Mesendoderm (in vitro differentiated cells): ENCODE results near the gene CEACAM5.

Experiments used
- DNase-seq: peaks from one replicate; pipeline ENCODE4 v3.0.0; 2013
- H2AK5ac ChIP-seq: 2 replicates; pipeline ENCODE4 v1.6.1; 2013; ENCODE audit warnings: low read length, inconsistent platforms
- H2BK120ac ChIP-seq: 2 replicates; pipeline ENCODE4 v1.6.1; 2013; ENCODE audit warnings: low read depth, mild to moderate bottlenecking, low read length, moderate library complexity, mixed read lengths
- H2BK15ac ChIP-seq: replicated peaks from 2 replicates; pipeline ENCODE4 v1.6.1; 2013; ENCODE audit warnings: low read depth, mild to moderate bottlenecking, moderate library complexity
- H2BK5ac ChIP-seq: 2 replicates; pipeline ENCODE4 v1.6.1; 2013; ENCODE audit warnings: low read length, inconsistent platforms
- H3K18ac ChIP-seq: 2 replicates; pipeline ENCODE4 v1.6.1; 2013; ENCODE audit warnings: mild to moderate bottlenecking, low read length, mixed read lengths
- H3K23ac ChIP-seq: one replicate; pipeline ENCODE4 v1.6.1; 2013; ENCODE audit warnings: low read length
- H3K27ac ChIP-seq: 2 replicates; pipeline ENCODE4 v1.5.1; 2013; ENCODE audit warnings: low read depth, mild to moderate bottlenecking, inconsistent platforms, low read length, moderate library complexity
- H3K27me3 ChIP-seq: 2 replicates; pipeline ENCODE4 v1.6.1; 2013; ENCODE audit warnings: low read length, control low read depth, mild to moderate bottlenecking, inconsistent platforms; ENCODE audit not compliant: insufficient read depth, poor library complexity
- H3K36me3 ChIP-seq: 2 replicates; pipeline ENCODE4 v1.6.1; 2013; ENCODE audit warnings: low read length, inconsistent platforms; ENCODE audit not compliant: control insufficient read depth, insufficient read depth
- H3K4ac ChIP-seq: one replicate; pipeline ENCODE4 v1.6.1; 2013; ENCODE audit warnings: low read depth, mild to moderate bottlenecking, low read length, moderate library complexity
- H3K4me1 ChIP-seq: 2 replicates; pipeline ENCODE4 v1.6.1; 2013; ENCODE audit warnings: low read depth, low read length, inconsistent platforms; ENCODE audit not compliant: control insufficient read depth
- H3K4me2 ChIP-seq: 2 replicates; pipeline ENCODE4 v1.6.1; 2013; ENCODE audit warnings: low read length
- H3K4me3 ChIP-seq: 2 replicates; pipeline ENCODE4 v1.5.1; 2013; ENCODE audit warnings: mild to moderate bottlenecking, low read length
- H3K56ac ChIP-seq: one replicate; pipeline ENCODE4 v1.6.1; 2013; ENCODE audit warnings: low read length
- H3K79me1 ChIP-seq: 2 replicates; pipeline ENCODE4 v1.6.1; 2013; ENCODE audit warnings: low read length, inconsistent platforms
- H3K79me2 ChIP-seq: 2 replicates; pipeline ENCODE4 v1.6.1; 2013; ENCODE audit warnings: mild to moderate bottlenecking, low read length; ENCODE audit not compliant: control insufficient read depth, insufficient read depth
- H3K9ac ChIP-seq: 2 replicates; pipeline ENCODE4 v1.6.1; 2013; ENCODE audit warnings: low read length, inconsistent platforms
- H4K5ac ChIP-seq: one replicate; pipeline ENCODE4 v1.6.1; 2013; ENCODE audit warnings: low read length
- H4K8ac ChIP-seq: one replicate; pipeline ENCODE4 v1.6.1; 2013; ENCODE audit warnings: low read depth, mild to moderate bottlenecking, control low read depth, low read length, moderate library complexity
- WGBS: extraction: QIAGEN DNeasy Blood & Tissue Kit; methylation state at CpG from one replicate; pipeline ENCODE4 v1.1.7; 2013; ENCODE audit warnings: low lambda C conversion rate, missing lambda C conversion rate; ENCODE audit not compliant: insufficient coverage; ENCODE audit errors: extremely low coverage; 5-methylcytosine and 5-hydroxymethylcytosine counted together

CEACAM5 gene

DNA sequence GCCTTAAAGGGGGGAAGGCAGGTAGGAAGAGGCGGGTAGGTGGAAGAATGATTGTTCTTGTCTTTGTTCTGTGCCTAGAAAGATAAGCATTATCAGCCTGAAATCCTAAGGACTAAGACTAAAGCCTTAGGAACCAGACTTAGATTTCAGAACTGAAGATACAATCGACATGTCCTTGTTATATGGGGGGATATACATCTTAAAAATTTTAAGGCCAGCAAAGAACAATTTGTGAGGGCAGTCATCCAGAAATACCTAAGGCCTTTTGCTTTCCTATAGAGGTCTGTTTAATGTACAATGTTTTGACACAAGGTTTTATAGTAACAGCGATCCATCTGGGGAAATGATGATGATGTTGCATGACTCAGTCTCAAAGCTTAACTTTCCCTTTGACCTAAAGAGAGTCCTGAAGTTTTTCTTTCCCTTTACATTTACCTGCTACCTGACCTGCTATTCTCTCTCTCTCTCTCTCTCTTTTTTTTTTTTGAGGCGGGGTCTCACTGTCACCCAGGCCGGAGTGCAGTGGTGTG, 26.7 kb downstream of the CEACAM5 start:
- no peak overlapping the region for H2BK15ac ChIP-seq
- H3K79me2 ChIP-seq = no peaks in the 10 kb centered on the region
- H3K56ac ChIP-seq = no peak overlapping the region
- no peaks in the 10 kb centered on the region for H3K27me3 ChIP-seq
- no peak overlapping the region for H3K9ac ChIP-seq
- no peak overlapping the region for H2BK120ac ChIP-seq
- H3K79me1 ChIP-seq = no peaks in the 10 kb centered on the region
- WGBS = no CpG with 5 or more reads among the region's 5 CpGs
- no peak overlapping the region for H4K5ac ChIP-seq
- no peak overlapping the region for H3K4ac ChIP-seq
- no peak for DNase-seq
- H3K4me1 ChIP-seq = no peaks in the 10 kb centered on the region
- H3K4me2 ChIP-seq = no peak overlapping the region
- no peak overlapping the region for H3K4me3 ChIP-seq
- H3K36me3 ChIP-seq = no peaks in the 10 kb centered on the region
- H4K8ac ChIP-seq = no peak overlapping the region
- no peak overlapping the region for H3K23ac ChIP-seq
- H2AK5ac ChIP-seq = no peak overlapping the region
- H3K18ac ChIP-seq = no peak overlapping the region
- no peak overlapping the region for H3K27ac ChIP-seq
- no peak overlapping the region for H2BK5ac ChIP-seq

DNA sequence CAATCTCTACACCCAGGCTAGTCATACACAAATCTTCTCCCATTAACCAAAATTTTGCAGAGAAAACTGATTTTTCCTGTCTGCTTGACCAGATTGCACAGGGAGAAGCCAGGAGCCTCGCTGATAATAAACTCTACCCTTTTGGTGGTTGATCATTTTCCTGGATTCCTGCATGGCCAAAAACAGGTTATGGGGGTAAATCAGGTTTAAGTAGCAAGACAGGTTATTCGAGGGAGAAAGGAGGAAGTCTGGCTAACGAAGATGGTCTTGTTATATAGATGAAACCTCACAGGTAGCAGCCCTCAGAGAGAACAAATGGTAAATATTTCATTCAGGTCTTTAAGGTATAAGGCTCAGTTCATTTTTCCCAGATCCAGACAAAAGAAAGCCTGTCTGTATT, 30.9 kb downstream of the CEACAM5 start:
- Histone ChIP-seq H2BK15ac (no peak overlapping the region), H3K4me2 (no peak overlapping the region), H2AK5ac (no peak overlapping the region), H3K27me3 (no peaks in the 10 kb centered on the region), H2BK5ac (no peak overlapping the region), H3K56ac (no peak overlapping the region), H4K5ac (no peak overlapping the region), H3K4me1 (no peaks in the 10 kb centered on the region), H3K27ac (no peak overlapping the region), H3K23ac (no peak overlapping the region), H2BK120ac (no peak overlapping the region), H3K4me3 (no peak overlapping the region), H3K79me2 (no peaks in the 10 kb centered on the region), H3K9ac (no peak overlapping the region), H4K8ac (no peak overlapping the region), H3K36me3 (no peaks in the 10 kb centered on the region), H3K4ac (no peak overlapping the region), H3K79me1 (no peaks in the 10 kb centered on the region), H3K18ac (no peak overlapping the region)
- DNase-seq = no peak
- WGBS = no CpG with 5 or more reads among the region's 3 CpGs

DNA sequence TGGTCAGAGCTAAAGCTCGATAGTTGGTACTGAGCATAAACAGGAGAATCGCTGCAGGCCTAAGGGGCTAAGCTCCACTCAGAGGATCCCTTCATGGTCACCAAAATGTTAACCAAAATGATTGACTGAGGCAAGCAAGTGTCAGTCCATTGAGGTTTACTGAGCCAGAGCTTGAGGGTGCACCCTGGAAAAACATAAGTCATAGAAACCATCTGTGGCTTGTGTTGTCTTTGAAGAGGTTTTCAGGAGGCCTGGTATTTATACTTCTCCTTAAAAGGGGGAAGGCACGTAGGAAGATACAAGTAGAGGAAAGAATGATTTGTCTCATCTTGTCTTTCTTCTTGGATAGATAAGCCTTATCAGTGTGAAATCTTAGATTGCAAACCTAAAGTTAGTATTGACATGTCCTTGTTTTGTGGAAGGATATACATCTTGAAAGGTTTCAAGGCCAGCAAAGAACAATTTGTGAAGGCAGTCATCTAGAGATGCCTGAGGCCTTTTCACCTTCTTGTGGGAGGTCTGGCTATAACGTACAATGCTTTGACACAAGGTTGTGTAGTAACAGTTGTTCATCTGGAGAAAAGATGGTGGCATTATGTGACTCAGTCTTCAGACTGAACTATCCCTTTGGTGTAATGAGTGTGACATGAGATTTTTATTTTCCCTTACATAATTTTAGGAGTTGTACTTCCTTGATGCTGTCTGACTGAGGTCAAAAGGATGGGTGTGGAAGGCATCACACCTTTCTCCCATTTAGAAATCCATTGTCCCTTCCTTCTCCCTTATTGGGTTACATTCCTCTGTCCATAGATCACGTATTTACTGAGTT, 32.2 kb downstream of the CEACAM5 start:
- Histone ChIP-seq H2BK120ac (no peak overlapping the region), H3K27ac (no peak overlapping the region), H3K23ac (no peak overlapping the region), H2AK5ac (no peak overlapping the region), H2BK5ac (no peak overlapping the region), H3K79me1 (no peaks in the 10 kb centered on the region), H3K18ac (no peak overlapping the region), H3K4ac (no peak overlapping the region), H3K27me3 (no peaks in the 10 kb centered on the region), H4K5ac (no peak overlapping the region), H2BK15ac (no peak overlapping the region), H3K9ac (no peak overlapping the region), H3K36me3 (no peaks in the 10 kb centered on the region), H3K79me2 (no peaks in the 10 kb centered on the region), H4K8ac (no peak overlapping the region), H3K4me2 (no peak overlapping the region), H3K4me1 (no peaks in the 10 kb centered on the region), H3K56ac (no peak overlapping the region), H3K4me3 (no peak overlapping the region)
- no peak for DNase-seq
- WGBS = no CpG with 5 or more reads among the region's 5 CpGs

DNA sequence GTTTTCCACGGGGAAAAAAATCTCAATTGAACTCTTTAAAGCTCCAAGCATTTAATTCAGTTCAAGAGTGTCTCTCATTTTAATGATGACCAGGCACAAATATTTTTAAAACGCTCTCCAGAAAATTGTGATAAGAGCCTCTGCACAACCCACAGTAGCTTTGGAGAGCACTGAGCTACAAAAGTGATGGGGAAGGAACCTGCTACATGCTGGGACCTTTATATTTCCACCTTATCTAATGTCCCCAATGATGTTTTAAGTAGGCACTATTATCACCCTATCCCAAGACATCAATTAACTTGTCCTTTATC, 32.8 kb downstream of the CEACAM5 start:
- Histone ChIP-seq H3K23ac (no peak overlapping the region), H3K27me3 (no peaks in the 10 kb centered on the region), H3K4ac (no peak overlapping the region), H2AK5ac (no peak overlapping the region), H3K18ac (no peak overlapping the region), H3K4me2 (no peak overlapping the region), H3K56ac (no peak overlapping the region), H2BK15ac (no peak overlapping the region), H2BK5ac (no peak overlapping the region), H3K27ac (no peak overlapping the region), H3K9ac (no peak overlapping the region), H3K4me1 (no peaks in the 10 kb centered on the region), H4K5ac (no peak overlapping the region), H3K4me3 (no peak overlapping the region), H2BK120ac (no peak overlapping the region), H3K79me1 (no peaks in the 10 kb centered on the region), H4K8ac (no peak overlapping the region), H3K79me2 (no peaks in the 10 kb centered on the region), H3K36me3 (no peaks in the 10 kb centered on the region)
- no peak for DNase-seq
- no CpG with 5 or more reads among the region's 2 CpGs for WGBS

DNA sequence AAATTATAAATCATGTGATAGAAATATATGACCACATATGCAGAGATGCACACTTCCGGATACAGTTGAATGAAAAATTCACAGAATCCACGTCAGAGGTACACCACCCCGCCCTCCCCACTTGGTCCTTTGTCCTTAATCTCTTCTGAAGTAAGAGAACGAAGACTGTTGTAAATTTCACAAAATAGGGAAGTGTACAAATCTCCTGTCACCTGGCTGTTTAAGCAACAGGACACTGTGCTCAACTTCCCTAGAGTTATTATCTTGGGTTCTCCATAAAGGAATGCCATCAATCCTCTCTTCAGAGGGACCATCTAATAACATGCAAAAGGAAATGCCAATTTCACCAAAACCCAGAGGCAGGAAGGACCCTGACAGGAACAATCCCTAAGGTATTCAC, 36.4 kb downstream of the CEACAM5 start:
- H3K79me1 ChIP-seq = no peaks in the 10 kb centered on the region

DNA sequence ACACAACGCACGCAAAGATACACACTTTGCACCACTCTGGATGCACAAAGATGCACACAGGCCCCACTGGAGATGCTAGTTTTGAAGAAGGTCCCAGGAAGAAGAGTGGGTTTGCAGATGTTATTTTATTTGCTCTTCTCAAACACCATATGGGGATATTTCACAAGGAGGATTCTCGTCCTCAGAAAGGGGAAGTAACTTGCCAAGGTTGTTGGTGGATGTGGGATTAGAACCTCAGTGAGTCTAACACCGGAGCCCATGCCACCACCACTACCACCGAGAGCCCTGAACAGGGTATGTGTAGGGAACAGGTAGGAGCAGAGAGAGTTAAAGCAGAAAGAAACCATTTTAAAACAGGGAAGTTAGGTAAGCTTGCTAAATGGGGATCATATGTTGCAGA, 37.3 kb downstream of the CEACAM5 start:
- Histone ChIP-seq H3K4ac (no peak overlapping the region), H3K4me3 (no peak overlapping the region), H3K4me1 (no peaks in the 10 kb centered on the region), H3K18ac (no peak overlapping the region), H2BK5ac (no peak overlapping the region), H4K5ac (no peak overlapping the region), H2AK5ac (no peak overlapping the region), H3K36me3 (no peaks in the 10 kb centered on the region), H4K8ac (no peak overlapping the region), H3K27ac (no peak overlapping the region), H3K27me3 (no peaks in the 10 kb centered on the region), H3K9ac (no peak overlapping the region), H3K23ac (no peak overlapping the region), H3K4me2 (no peak overlapping the region), H3K79me1 (no peaks in the 10 kb centered on the region), H2BK15ac (no peak overlapping the region), H2BK120ac (no peak overlapping the region), H3K56ac (no peak overlapping the region), H3K79me2 (no peaks in the 10 kb centered on the region)
- no CpG with 5 or more reads among the region's 5 CpGs for WGBS
- DNase-seq = no peak

More for the DNA sequence above, 36.4 kb downstream of the CEACAM5 start:
- Histone ChIP-seq H3K79me2 (no peaks in the 10 kb centered on the region), H3K56ac (no peak overlapping the region), H4K5ac (no peak overlapping the region), H3K4me2 (no peak overlapping the region), H2AK5ac (no peak overlapping the region), H3K27me3 (no peaks in the 10 kb centered on the region), H4K8ac (no peak overlapping the region), H3K4me3 (no peak overlapping the region), H3K4ac (no peak overlapping the region), H2BK5ac (no peak overlapping the region), H3K4me1 (no peaks in the 10 kb centered on the region), H3K18ac (no peak overlapping the region), H2BK15ac (no peak overlapping the region), H3K27ac (no peak overlapping the region), H3K9ac (no peak overlapping the region), H2BK120ac (no peak overlapping the region), H3K23ac (no peak overlapping the region), H3K36me3 (no peaks in the 10 kb centered on the region)
- no peak for DNase-seq
- no CpG with 5 or more reads among the region's 4 CpGs for WGBS
